Esophagus muscularis mucosa (tissue), 3 donors: ENCODE data around the gene CSNK2A1.

Source experiments
- POLR2A ChIP-seq: fragments of 450-650 bp; IDR thresholded peaks from one replicate; pipeline ENCODE4 v1.6.1; 2017; ENCODE audit warnings: antibody characterized with exemption, moderate library complexity, mild to moderate bottlenecking, low read depth
- TF ChIP-seq, protein P1 (sequence below), 3 experiments: fragments of 200-600 bp in 2 of 3; fragments of 450-650 bp in 1 of 3; sonication (generic) in 2 of 3; IDR thresholded peaks; one replicate each; pipeline ENCODE4 v1.5.1; 2017 to 2019; ENCODE audit warnings: antibody characterized with exemption in 3 of 3, mild to moderate bottlenecking in 2 of 3, moderate library complexity in 1 of 3

DNA sequence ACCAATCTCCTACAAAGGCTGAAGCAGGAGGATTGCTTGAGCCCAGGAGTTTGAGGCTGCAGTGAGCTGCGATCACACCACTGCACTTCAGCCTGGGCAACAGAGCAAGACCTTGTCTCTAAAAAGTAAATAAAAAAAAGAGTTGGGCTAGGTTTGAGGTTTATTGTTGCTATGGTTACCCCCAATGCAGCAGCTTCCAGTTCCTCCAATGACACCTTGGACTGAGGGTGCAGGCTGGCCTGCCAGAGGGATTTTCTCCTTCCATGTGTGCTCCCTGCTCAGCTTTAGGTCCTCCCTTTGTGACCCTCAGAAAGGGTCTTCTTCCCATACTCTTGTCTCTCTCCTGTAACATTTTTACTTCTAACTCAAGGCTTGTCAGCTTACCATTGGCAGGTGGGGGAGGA is 70.7 kb downstream of the CSNK2A1 start:
- TF ChIP-seq POLR2A = no peak
- TF ChIP-seq, protein P1, sequence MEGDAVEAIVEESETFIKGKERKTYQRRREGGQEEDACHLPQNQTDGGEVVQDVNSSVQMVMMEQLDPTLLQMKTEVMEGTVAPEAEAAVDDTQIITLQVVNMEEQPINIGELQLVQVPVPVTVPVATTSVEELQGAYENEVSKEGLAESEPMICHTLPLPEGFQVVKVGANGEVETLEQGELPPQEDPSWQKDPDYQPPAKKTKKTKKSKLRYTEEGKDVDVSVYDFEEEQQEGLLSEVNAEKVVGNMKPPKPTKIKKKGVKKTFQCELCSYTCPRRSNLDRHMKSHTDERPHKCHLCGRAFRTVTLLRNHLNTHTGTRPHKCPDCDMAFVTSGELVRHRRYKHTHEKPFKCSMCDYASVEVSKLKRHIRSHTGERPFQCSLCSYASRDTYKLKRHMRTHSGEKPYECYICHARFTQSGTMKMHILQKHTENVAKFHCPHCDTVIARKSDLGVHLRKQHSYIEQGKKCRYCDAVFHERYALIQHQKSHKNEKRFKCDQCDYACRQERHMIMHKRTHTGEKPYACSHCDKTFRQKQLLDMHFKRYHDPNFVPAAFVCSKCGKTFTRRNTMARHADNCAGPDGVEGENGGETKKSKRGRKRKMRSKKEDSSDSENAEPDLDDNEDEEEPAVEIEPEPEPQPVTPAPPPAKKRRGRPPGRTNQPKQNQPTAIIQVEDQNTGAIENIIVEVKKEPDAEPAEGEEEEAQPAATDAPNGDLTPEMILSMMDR (IDR thresholded peaks at IDR 0.05) = no peak
